H9 (cell line): ENCODE data around the gene CHN1. TPM values are rescaled to one million over a fixed set of nuclear protein-coding genes. Genes with fewer than 3 reads are reported as not detected.

ENCODE experiments used
- DNase-seq: peaks from one replicate; pipeline ENCODE4 v3.0.0-alpha.2; 2017
- H2AFZ ChIP-seq: one replicate; pipeline ENCODE4 v1.6.1; 2013; ENCODE audit warnings: mild to moderate bottlenecking, low read length, control low read depth, moderate library complexity
- H2AK5ac ChIP-seq: 2 replicates; pipeline ENCODE4 v1.6.1; 2013; ENCODE audit warnings: low read length, control low read depth, mixed read lengths; ENCODE audit not compliant: insufficient read length
- H2BK120ac ChIP-seq: one replicate; pipeline ENCODE4 v1.6.1; 2013; ENCODE audit warnings: low read depth, mild to moderate bottlenecking, low read length, control low read depth, inconsistent platforms; ENCODE audit not compliant: poor library complexity, severe bottlenecking
- H2BK12ac ChIP-seq: 2 replicates; pipeline ENCODE4 v1.6.1; 2013; ENCODE audit warnings: low read length, control low read depth, mixed read lengths, low read depth; ENCODE audit not compliant: insufficient read length
- H2BK15ac ChIP-seq: 2 replicates; pipeline ENCODE4 v1.6.1; 2013; ENCODE audit warnings: low read depth, low read length, control low read depth
- H2BK20ac ChIP-seq: one replicate; pipeline ENCODE4 v1.6.1; 2013; ENCODE audit warnings: low read depth, mild to moderate bottlenecking, low read length, control low read depth, inconsistent platforms; ENCODE audit not compliant: poor library complexity, severe bottlenecking
- H2BK5ac ChIP-seq: 2 replicates; pipeline ENCODE4 v1.6.1; 2013; ENCODE audit warnings: low read length, control low read depth, mixed read lengths; ENCODE audit not compliant: insufficient read length
- H3K14ac ChIP-seq: 2 replicates; pipeline ENCODE4 v1.6.1; 2013; ENCODE audit warnings: low read length, control low read depth; ENCODE audit not compliant: insufficient read depth
- H3K18ac ChIP-seq: 2 replicates; pipeline ENCODE4 v1.6.1; 2013; ENCODE audit warnings: low read depth, mild to moderate bottlenecking, mixed read lengths, low read length, control low read depth; ENCODE audit not compliant: insufficient read length
- H3K23ac ChIP-seq: 2 replicates; pipeline ENCODE4 v1.6.1; 2013; ENCODE audit warnings: low read length, control low read depth, mixed read lengths, low read depth; ENCODE audit not compliant: insufficient read length
- H3K23me2 ChIP-seq: 2 replicates; pipeline ENCODE4 v1.6.1; 2013; ENCODE audit warnings: low read depth, mild to moderate bottlenecking, mixed read lengths, low read length, control low read depth; ENCODE audit not compliant: insufficient read length, poor library complexity, severe bottlenecking
- H3K27ac ChIP-seq: 2 replicates; pipeline ENCODE4 v1.5.1; 2013; ENCODE audit warnings: low read length, control low read depth, mixed read lengths, low read depth; ENCODE audit not compliant: insufficient read length
- H3K27me3 ChIP-seq: 2 replicates; pipeline ENCODE4 v1.6.1; 2013; ENCODE audit warnings: low read length, control low read depth, inconsistent platforms; ENCODE audit not compliant: insufficient read depth
- H3K4ac ChIP-seq: 2 replicates; pipeline ENCODE4 v1.6.1; 2013; ENCODE audit warnings: low read depth, mild to moderate bottlenecking, control low read depth, inconsistent platforms, low read length, moderate library complexity
- H3K4me1 ChIP-seq: 2 replicates; pipeline ENCODE4 v1.6.1; 2013; ENCODE audit warnings: low read length, control low read depth, inconsistent platforms; ENCODE audit not compliant: insufficient read depth
- H3K4me2 ChIP-seq: 2 replicates; pipeline ENCODE4 v1.6.1; 2013; ENCODE audit warnings: low read length, control low read depth, mixed read lengths; ENCODE audit not compliant: insufficient read length, insufficient read depth
- H3K56ac ChIP-seq: 2 replicates; pipeline ENCODE4 v1.6.1; 2013; ENCODE audit warnings: low read depth, mild to moderate bottlenecking, mixed read lengths, low read length, control low read depth; ENCODE audit not compliant: insufficient read length
- H3K79me1 ChIP-seq: 2 replicates; pipeline ENCODE4 v1.6.1; 2013; ENCODE audit warnings: low read depth, mild to moderate bottlenecking, moderate library complexity, low read length, control low read depth, inconsistent platforms; ENCODE audit not compliant: insufficient read depth, poor library complexity, severe bottlenecking
- H3K79me2 ChIP-seq: 2 replicates; pipeline ENCODE4 v1.6.1; 2013; ENCODE audit warnings: low read length, control low read depth, inconsistent platforms; ENCODE audit not compliant: insufficient read depth
- H3K9ac ChIP-seq: 2 replicates; pipeline ENCODE4 v1.6.1; 2013; ENCODE audit warnings: low read length, control low read depth, mixed read lengths; ENCODE audit not compliant: insufficient read length; ENCODE audit errors: extremely low read depth
- H3K9me3 ChIP-seq: one replicate; pipeline ENCODE4 v1.6.1; 2013; ENCODE audit warnings: low read depth, low read length, inconsistent platforms; ENCODE audit not compliant: control insufficient read depth
- H3T11ph ChIP-seq: one replicate; pipeline ENCODE4 v1.6.1; 2013; ENCODE audit warnings: mild to moderate bottlenecking, low read length, control low read depth, inconsistent platforms
- H4K20me1 ChIP-seq: one replicate; pipeline ENCODE4 v1.6.1; 2013; ENCODE audit not compliant: control insufficient read depth, insufficient read length, insufficient read depth
- H4K5ac ChIP-seq: 2 replicates; pipeline ENCODE4 v1.6.1; 2013; ENCODE audit warnings: low read depth, mild to moderate bottlenecking, mixed read lengths, low read length, control low read depth; ENCODE audit not compliant: insufficient read length
- H4K8ac ChIP-seq: replicated peaks from 2 replicates; pipeline ENCODE4 v1.6.1; 2013; ENCODE audit warnings: low read length, control low read depth, mixed read lengths, low read depth; ENCODE audit not compliant: insufficient read length
- H4K91ac ChIP-seq: 2 replicates; pipeline ENCODE4 v1.6.1; 2013; ENCODE audit warnings: low read depth, mild to moderate bottlenecking, moderate library complexity, mixed read lengths, low read length, control low read depth; ENCODE audit not compliant: insufficient read length
- H3K27ac Mint-ChIP-seq, 3 experiments: 2 replicates in 2 of 3; 3 replicates in 1 of 3; pipeline ENCODE4 v1.8.0; 2020 to 2021; ENCODE audit warnings: mixed read lengths in 3 of 3, mild to moderate bottlenecking in 1 of 3, moderate library complexity in 1 of 3
- H3K27me3 Mint-ChIP-seq: 2 replicates; pipeline ENCODE4 v1.8.0; 2021; ENCODE audit warnings: low read depth, mild to moderate bottlenecking, moderate library complexity, mixed read lengths
- H3K36me3 Mint-ChIP-seq, 3 experiments: 2 replicates in 2 of 3; 3 replicates in 1 of 3; pipeline ENCODE4 v1.8.0; 2020 to 2021; ENCODE audit warnings: low read depth in 3 of 3, mixed read lengths in 3 of 3; ENCODE audit not compliant: insufficient read depth in 1 of 3
- H3K4me1 Mint-ChIP-seq, 2 experiments: 2 replicates each; pipeline ENCODE4 v1.8.0; 2020; ENCODE audit warnings: mixed read lengths in 2 of 2
- H3K4me3 Mint-ChIP-seq, 2 experiments: 2 replicates in 1 of 2; 3 replicates in 1 of 2; pipeline ENCODE4 v1.8.0; 2020 to 2021; ENCODE audit warnings: mild to moderate bottlenecking in 2 of 2, mixed read lengths in 2 of 2, moderate library complexity in 1 of 2
- H3K9me3 Mint-ChIP-seq, 2 experiments: 2 replicates in 1 of 2; 3 replicates in 1 of 2; pipeline ENCODE4 v1.8.0; 2020; ENCODE audit warnings: mild to moderate bottlenecking in 2 of 2, mixed read lengths in 2 of 2, moderate library complexity in 1 of 2
- CTCF ChIP-seq: fragments of 200-600 bp; sonication (generic); conservative IDR thresholded peaks from 3 replicates; pipeline ENCODE4 v1.8.0; 2021; ENCODE audit warnings: antibody characterized with exemption, mild to moderate bottlenecking
- WGBS: extraction: QIAGEN DNeasy Blood & Tissue Kit; methylation state at CpG from one replicate; pipeline ENCODE4 v1.1.7; 2013; ENCODE audit warnings: missing lambda C conversion rate, low lambda C conversion rate, mixed read lengths; ENCODE audit not compliant: insufficient read length; ENCODE audit errors: extremely low coverage; 5-methylcytosine and 5-hydroxymethylcytosine counted together
- total RNA-seq: library from RNA; stranded (reverse); gene quantifications from 2 replicates; pipeline ENCODE4 v1.2.1, GENCODE V29; 2021

CHN1 gene
- total RNA-seq, 1 experiment from 2014 or later = 33.9 TPM

GRCh38 chr2:175003875-175004729 is 1.1 kb downstream of the CHN1 start:
- peaks cover 13% of the 10 kb centered on the region; the same call in 1 of the 2 replicates for H3K79me2 ChIP-seq
- H3K36me3 Mint-ChIP-seq = peaks cover 1 to 4% (median 4%) of the 10 kb centered on the region in 3 experiments; a peak in 4 of 7 replicates
- H3K56ac ChIP-seq = no peak overlapping the region
- H2BK12ac ChIP-seq = no peak overlapping the region
- H2AFZ ChIP-seq = no peak overlapping the region
- H4K91ac ChIP-seq = no peak overlapping the region
- H3T11ph ChIP-seq = no peak overlapping the region
- no peaks in the 10 kb centered on the region; the same call in 1 of the 2 replicates for H3K27me3 Mint-ChIP-seq
- H3K4ac ChIP-seq = no peak overlapping the region
- no peak overlapping the region for H3K27ac ChIP-seq
- H2BK120ac ChIP-seq = no peak overlapping the region
- H2BK15ac ChIP-seq = no peak overlapping the region
- H2BK5ac ChIP-seq = no peak overlapping the region
- H3K27ac Mint-ChIP-seq = peak overlapping the region; percentile 92 to 98 (median 96)
- no peaks in the 10 kb centered on the region for H3K9me3 ChIP-seq
- no peak overlapping the region for H4K5ac ChIP-seq
- H3K23ac ChIP-seq = no peak overlapping the region
- no peaks in the 10 kb centered on the region for H3K79me1 ChIP-seq
- H2BK20ac ChIP-seq = no peak overlapping the region
- no peak for TF ChIP-seq CTCF
- H4K8ac ChIP-seq = no peak overlapping the region
- no peak overlapping the region for H2AK5ac ChIP-seq
- H3K27me3 ChIP-seq = no peaks in the 10 kb centered on the region
- no peaks in the 10 kb centered on the region; a peak in 1 of 5 replicates for H3K9me3 Mint-ChIP-seq
- H3K4me1 Mint-ChIP-seq = peaks cover 41 to 43% of the 10 kb centered on the region in 2 experiments
- no peak overlapping the region for H3K18ac ChIP-seq
- peak overlapping the region; percentile 53 for H3K9ac ChIP-seq
- H3K4me3 Mint-ChIP-seq = peak overlapping the region; percentile 88 to 98
- peak; percentile 62 for DNase-seq
- WGBS = no CpG with 5 or more reads among the region's 16 CpGs
- H3K23me2 ChIP-seq = peaks cover 3% of the 10 kb centered on the region
- no peaks in the 10 kb centered on the region for H4K20me1 ChIP-seq
- no peak overlapping the region for H3K14ac ChIP-seq
- H3K4me2 ChIP-seq = peak overlapping the region; percentile 57
- H3K4me1 ChIP-seq = no peaks in the 10 kb centered on the region
